ELF-1 (cell line): ENCODE results near the gene NR6A1.

Source experiments
- DNase-seq: peaks from one replicate; pipeline ENCODE4 v3.0.0-alpha.2; 2016; ENCODE audit warnings: low read depth, low spot score

Gene NR6A1

GRCh38 chr9:124724415-124725067 is 46.6 kb downstream of the NR6A1 start:
- no peak for DNase-seq

- DNase-seq, result no peak
Measured at GRCh38 chr9:124723352-124723751, 47.8 kb downstream of the NR6A1 start.

GRCh38 chr9:124721109-124721906 is 49.8 kb downstream of the NR6A1 start:
- DNase-seq, result peak; percentile 17

- no peak for DNase-seq
Measured at GRCh38 chr9:124720429-124721108, 50.5 kb downstream of the NR6A1 start.

- no peak for DNase-seq
Measured at GRCh38 chr9:124718928-124719327, 52.2 kb downstream of the NR6A1 start.

GRCh38 chr9:124717597-124717996 is 53.5 kb downstream of the NR6A1 start:
- no peak for DNase-seq

- DNase-seq, result no peak
Measured at GRCh38 chr9:124716808-124717207, 54.3 kb downstream of the NR6A1 start.

- no peak for DNase-seq
Measured at GRCh38 chr9:124710766-124711165, 60.3 kb downstream of the NR6A1 start.

GRCh38 chr9:124709292-124709690 is 61.8 kb downstream of the NR6A1 start:
- DNase-seq, result no peak

GRCh38 chr9:124708633-124709291 is 62.3 kb downstream of the NR6A1 start:
- peak; percentile 59 for DNase-seq

- DNase-seq, result no peak
Measured at GRCh38 chr9:124708074-124708473, 63.0 kb downstream of the NR6A1 start.

- no peak for DNase-seq
Measured at GRCh38 chr9:124707666-124708065, 63.4 kb downstream of the NR6A1 start.

GRCh38 chr9:124706685-124707084 is 64.4 kb downstream of the NR6A1 start:
- DNase-seq, result no peak

- no peak for DNase-seq
Measured at GRCh38 chr9:124699575-124699974, 71.5 kb downstream of the NR6A1 start.

GRCh38 chr9:124698265-124698664 is 72.8 kb downstream of the NR6A1 start:
- DNase-seq, result no peak

- DNase-seq, result no peak
Measured at GRCh38 chr9:124697326-124698200, 73.5 kb downstream of the NR6A1 start.

- DNase-seq, result no peak
Measured at GRCh38 chr9:124696101-124696500, 75.0 kb downstream of the NR6A1 start.

GRCh38 chr9:124695280-124695890 is 75.7 kb downstream of the NR6A1 start:
- DNase-seq, result peak; percentile 79

GRCh38 chr9:124694414-124695279 is 76.5 kb downstream of the NR6A1 start:
- no peak for DNase-seq

- DNase-seq, result no peak
Measured at GRCh38 chr9:124693403-124693802, 77.7 kb downstream of the NR6A1 start.
